Measurements from ENCODE around the gene KCNK1. TPM values are rescaled to one million over a fixed set of nuclear protein-coding genes. Genes with fewer than 3 reads are reported as not detected.

Gene KCNK1
- polyA plus RNA-seq, 1 of the 3 experiments (the other 2 are of a cell fraction) = 10.6 TPM

- no peak for TF ChIP-seq GATA2 (CRISPR knock-in tag; IDR thresholded peaks at IDR 0.05)
- TF ChIP-seq MXI1 (IDR thresholded peaks at IDR 0.05; ENCODE audit: low read depth, low read length) = no peak
- no peak for TF ChIP-seq RCOR1 (IDR thresholded peaks at IDR 0.05; ENCODE audit: low read length)
- TF ChIP-seq MEF2A (IDR thresholded peaks at IDR 0.05; ENCODE audit: borderline replicate concordance, low read depth) = no peak
- TF ChIP-seq USF1 (IDR thresholded peaks at IDR 0.05; ENCODE audit: borderline replicate concordance, low read depth) = no peak
- no peak for TF ChIP-seq RAD21 (IDR thresholded peaks at IDR 0.05; ENCODE audit: low read length)
- no peak for TF ChIP-seq RXRA (IDR thresholded peaks at IDR 0.05; ENCODE audit: borderline replicate concordance, low read depth)
- DNase-seq = no peak
- no peaks in the 10 kb centered on the region for H3K9me2 ChIP-seq
- no peak overlapping the region for H3K4me2 ChIP-seq
- CTCF ChIA-PET = interaction anchor here (0.7 to 1.8 kb wide), 3 partner anchors 11 to 16 kb away, joined by 3 to 5 read pairs (median 3); no protein-coding TSS in a partner anchor
- H3K9ac ChIP-seq = no peak overlapping the region
- no peaks in the 10 kb centered on the region for H4K20me1 ChIP-seq (ENCODE audit: insufficient read depth)
- POLR2A ChIA-PET = no interaction called here
- WGBS (ENCODE audit: low lambda C conversion rate) = 69% methylated on average over 4 of the region's 4 CpGs
- H3F3A ChIP-seq (replicated peaks; ENCODE audit: insufficient read depth) = no peaks in the 10 kb centered on the region
- H3K4me3 ChIP-seq (ENCODE audit: low read depth in 2 of 2, low read length in 1 of 2) = no peak overlapping the region
- no peak overlapping the region for H2AFZ ChIP-seq (ENCODE audit: low read depth)
- no peaks in the 10 kb centered on the region for H3K36me3 ChIP-seq (replicated peaks in 1 of 2; ENCODE audit: control insufficient read depth in 1 of 2, insufficient read depth in 2 of 2, low read length in 1 of 2)
- H3K4me1 ChIP-seq (ENCODE audit: control insufficient read depth in 1 of 2, insufficient read depth in 2 of 2, low read depth in 1 of 2, low read length in 1 of 2) = peaks cover 0 to 15% of the 10 kb centered on the region in 2 experiments; a peak in 2 of 4 replicates
- H3K79me2 ChIP-seq (ENCODE audit: insufficient read depth) = no peaks in the 10 kb centered on the region
- H3K27ac ChIP-seq (ENCODE audit: low read depth in 2 of 2, low read length in 1 of 2) = no peak overlapping the region
- no peaks in the 10 kb centered on the region for H3K27me3 ChIP-seq (ENCODE audit: insufficient read depth)
- H3K9me3 ChIP-seq = no peaks in the 10 kb centered on the region
These were observed 107.2 kb downstream of the KCNK1 start for GRCh38 chr1:233721004-233721595.

Small RNA genes lying within 50 kb of the gene (small RNA-seq; reads per million reads assigned to genes)
- gene MIR4427 = 0 reads per million in 7 experiments
